ENCODE results near the gene HIVEP1. TPM values are rescaled to one million over a fixed set of nuclear protein-coding genes. Genes with fewer than 3 reads are reported as not detected.

Gene HIVEP1
- polyA plus RNA-seq, 3 donors: 1.7 to 8.7 (median 2.7) TPM

GRCh38 chr6:12102350-12102749 lies 90.2 kb downstream of the HIVEP1 start:
- H3K27me3 ChIP-seq (ENCODE audit: control insufficient read depth in 2 of 2, insufficient read depth in 2 of 2, low read length in 2 of 2): no peaks in the 10 kb centered on the region
- H3K4me2 ChIP-seq (replicated peaks; ENCODE audit: extremely low read depth, low read length, poor library complexity, severe bottlenecking): no peak overlapping the region
- H2AFZ ChIP-seq (ENCODE audit: insufficient read depth, low read depth, low read length, poor library complexity, severe bottlenecking): no peak overlapping the region
- H3K36me3 ChIP-seq (replicated peaks in 1 of 2; ENCODE audit: control insufficient read depth in 1 of 2, insufficient read depth in 2 of 2, low read length in 2 of 2): no peaks in the 10 kb centered on the region
- H3K9me3 ChIP-seq (replicated peaks in 1 of 2; ENCODE audit: control insufficient read depth in 1 of 2, insufficient read depth in 1 of 2, low read length in 2 of 2): no peaks in the 10 kb centered on the region
- WGBS (ENCODE audit: insufficient coverage): no CpG with 5 or more reads among the region's 2 CpGs
- Mint-ChIP-seq H3K27ac (no peak overlapping the region), H3K4me3 (no peak overlapping the region), H3K27me3 (ENCODE audit: low read depth in 3 of 3) (no peaks in the 10 kb centered on the region), H3K9me3 (peaks cover 0 to 6% (median 0%) of the 10 kb centered on the region in 7 donors), H3K36me3 (peaks cover 1% of the 10 kb centered on the region in 2 donors), H3K4me1 (no peaks in the 10 kb centered on the region)
- H3K9ac ChIP-seq (ENCODE audit: insufficient read depth, low read length, poor library complexity, severe bottlenecking): no peak overlapping the region
- H3K4me3 ChIP-seq (replicated peaks in 1 of 3; ENCODE audit: low read depth in 2 of 3, low read length in 3 of 3): no peak overlapping the region
- no peak overlapping the region for H3K27ac ChIP-seq (ENCODE audit: low read depth in 1 of 2, low read length in 2 of 2)
- TF ChIP-seq CTCF (IDR thresholded peaks at IDR 0.05): no peak
- H4K20me1 ChIP-seq (ENCODE audit: insufficient read depth, low read length): no peaks in the 10 kb centered on the region
- no peaks in the 10 kb centered on the region for H3K79me2 ChIP-seq (ENCODE audit: insufficient read depth, low read length)
- H3K4me1 ChIP-seq (ENCODE audit: control insufficient read depth in 1 of 2, insufficient read depth in 2 of 2, low read length in 2 of 2): no peaks in the 10 kb centered on the region
- intact Hi-C loops (cut with micrococcal nuclease): loop anchor here in 1 of 2 donors (10.0 kb wide), 1 partner anchor 1198 kb away; no protein-coding TSS in a partner anchor
- DNase-seq: no peak

- H3K27ac Mint-ChIP-seq: no peak overlapping the region
- H3K27me3 Mint-ChIP-seq (ENCODE audit: low read depth in 3 of 3): no peaks in the 10 kb centered on the region
- no peak overlapping the region for H3K27ac ChIP-seq (ENCODE audit: low read depth in 1 of 2, low read length in 2 of 2)
- no peaks in the 10 kb centered on the region for H4K20me1 ChIP-seq (ENCODE audit: insufficient read depth, low read length)
- H3K4me1 ChIP-seq (ENCODE audit: control insufficient read depth in 1 of 2, insufficient read depth in 2 of 2, low read length in 2 of 2): no peaks in the 10 kb centered on the region
- no peaks in the 10 kb centered on the region for H3K4me1 Mint-ChIP-seq
- no peak overlapping the region for H3K9ac ChIP-seq (ENCODE audit: insufficient read depth, low read length, poor library complexity, severe bottlenecking)
- no peaks in the 10 kb centered on the region for H3K79me2 ChIP-seq (ENCODE audit: insufficient read depth, low read length)
- peaks cover 0 to under 1% of the 10 kb centered on the region in 2 donors for H3K9me3 ChIP-seq (replicated peaks in 1 of 2; ENCODE audit: control insufficient read depth in 1 of 2, insufficient read depth in 1 of 2, low read length in 2 of 2)
- no peak overlapping the region for H3K4me3 ChIP-seq (replicated peaks in 1 of 3; ENCODE audit: low read depth in 2 of 3, low read length in 3 of 3)
- no peaks in the 10 kb centered on the region for H3K36me3 ChIP-seq (replicated peaks in 1 of 2; ENCODE audit: control insufficient read depth in 1 of 2, insufficient read depth in 2 of 2, low read length in 2 of 2)
- intact Hi-C loops (cut with micrococcal nuclease): loop anchor here in 1 of 2 donors (10.0 kb wide), 1 partner anchor 1198 kb away; no protein-coding TSS in a partner anchor
- WGBS (ENCODE audit: insufficient coverage): 90% methylated on average over 2 of the region's 3 CpGs
- H3K27me3 ChIP-seq (ENCODE audit: control insufficient read depth in 2 of 2, insufficient read depth in 2 of 2, low read length in 2 of 2): no peaks in the 10 kb centered on the region
- H3K4me2 ChIP-seq (replicated peaks; ENCODE audit: extremely low read depth, low read length, poor library complexity, severe bottlenecking): no peak overlapping the region
- peaks cover 7% of the 10 kb centered on the region in 2 donors for H3K36me3 Mint-ChIP-seq
- H3K9me3 Mint-ChIP-seq: peaks cover 0 to 8% (median 2%) of the 10 kb centered on the region in 7 donors
- no peak for DNase-seq
- TF ChIP-seq CTCF (IDR thresholded peaks at IDR 0.05): no peak
- H3K4me3 Mint-ChIP-seq: no peak overlapping the region
- no peak overlapping the region for H2AFZ ChIP-seq (ENCODE audit: insufficient read depth, low read depth, low read length, poor library complexity, severe bottlenecking)
These were observed 91.0 kb downstream of the HIVEP1 start for GRCh38 chr6:12103158-12103557.
